CMK (cell line): ENCODE measurements around the gene SLC38A9.

Experiments
- DNase-seq: peaks from one replicate; pipeline ENCODE4 v3.0.0-alpha.2; 2010; ENCODE audit warnings: low read depth

SLC38A9 gene

DNA sequence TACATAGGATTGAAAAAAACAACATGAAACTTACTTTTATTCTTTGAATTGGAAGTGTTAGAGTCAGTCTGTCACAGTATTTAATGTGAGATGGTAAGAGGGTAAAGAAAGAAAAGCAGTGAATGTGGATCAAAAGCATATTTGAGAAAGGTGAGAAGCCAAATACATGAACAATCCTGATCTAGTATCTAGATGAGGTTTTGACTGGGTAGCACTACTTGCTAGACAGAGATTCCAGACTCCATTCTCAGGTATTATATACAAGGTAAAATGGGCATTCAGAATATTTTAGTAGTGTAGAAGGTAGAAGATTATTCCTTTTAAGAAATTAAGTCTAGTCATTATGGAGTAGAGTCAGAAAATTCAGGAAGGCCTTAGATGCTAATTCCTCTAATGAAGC, 62.2 kb downstream of the SLC38A9 start:
- DNase-seq: no peak

DNA sequence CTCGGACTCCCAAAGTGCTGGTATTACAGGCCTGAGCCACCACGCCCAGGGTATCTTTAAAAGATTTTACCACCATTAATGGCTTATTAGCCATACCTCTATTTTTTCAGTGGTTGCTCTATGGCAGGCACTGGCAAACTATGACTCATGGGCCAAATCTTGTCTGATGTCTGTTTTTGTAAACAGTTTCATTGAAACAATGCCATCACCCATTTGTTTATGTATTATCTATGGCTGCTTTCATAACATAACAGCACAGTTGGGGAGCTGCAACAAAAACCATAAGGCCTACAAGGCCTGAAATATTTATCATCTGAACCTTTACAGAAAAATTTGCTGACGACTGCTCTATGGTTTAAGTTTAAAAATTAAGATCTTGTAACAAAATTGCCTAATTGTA, 66.8 kb downstream of the SLC38A9 start:
- no peak for DNase-seq

DNA sequence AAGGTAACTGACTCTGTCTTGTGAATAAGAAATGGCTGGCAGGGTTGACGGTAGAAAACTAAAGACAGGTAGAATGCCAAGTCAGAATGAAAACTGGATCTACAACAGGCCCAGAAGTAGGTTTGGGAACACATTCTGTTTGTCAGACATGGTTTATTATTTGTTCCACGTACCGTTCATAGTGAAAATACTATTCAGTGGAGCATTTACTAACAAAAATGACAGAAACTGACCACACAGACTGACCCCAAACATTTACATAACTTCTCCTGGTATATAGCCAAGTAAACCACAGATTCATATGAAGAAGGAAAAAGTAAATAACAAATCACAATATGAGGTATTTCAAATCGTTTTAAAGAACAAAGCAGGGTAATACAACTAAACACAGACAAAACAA, 73.7 kb downstream of the SLC38A9 start:
- DNase-seq: no peak

DNA sequence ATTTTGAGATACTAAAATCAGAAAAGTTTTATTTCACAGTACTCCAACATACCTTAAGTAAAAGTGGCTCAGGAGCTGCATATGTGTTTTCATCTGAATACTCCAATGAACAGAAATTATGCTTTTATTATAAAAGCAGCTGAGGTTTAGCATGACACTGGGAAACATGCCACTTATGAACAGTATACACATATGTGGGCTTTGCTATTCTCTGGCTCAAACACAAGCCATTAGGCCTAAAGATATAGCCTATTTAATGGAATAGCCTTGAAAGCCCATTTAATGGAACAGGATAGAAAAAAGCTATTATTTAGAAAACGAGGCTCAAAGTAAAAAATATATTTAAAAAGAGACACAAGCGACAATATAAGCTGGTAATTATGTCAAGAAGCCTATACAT, 74.1 kb downstream of the SLC38A9 start:
- no peak for DNase-seq

DNA sequence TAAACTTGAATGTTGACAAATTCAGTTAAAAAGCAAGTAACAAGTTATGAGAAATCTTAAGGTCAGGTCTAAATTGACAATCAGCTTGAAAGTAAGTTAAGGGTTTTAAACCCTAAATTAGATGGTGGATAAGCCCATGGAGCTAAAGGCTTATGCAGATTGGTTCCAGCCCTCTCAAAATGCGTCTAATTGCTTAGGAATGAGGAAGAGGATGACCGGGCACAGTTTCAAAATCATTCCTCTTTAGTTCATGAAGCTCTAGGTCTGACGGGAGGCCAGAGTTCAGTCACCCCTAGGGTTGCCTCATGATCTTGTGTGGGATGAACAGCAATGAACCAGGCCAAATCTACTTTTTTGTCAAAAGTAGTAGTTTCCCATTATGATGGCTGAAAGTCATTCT, 75.4 kb downstream of the SLC38A9 start:
- no peak for DNase-seq

DNA sequence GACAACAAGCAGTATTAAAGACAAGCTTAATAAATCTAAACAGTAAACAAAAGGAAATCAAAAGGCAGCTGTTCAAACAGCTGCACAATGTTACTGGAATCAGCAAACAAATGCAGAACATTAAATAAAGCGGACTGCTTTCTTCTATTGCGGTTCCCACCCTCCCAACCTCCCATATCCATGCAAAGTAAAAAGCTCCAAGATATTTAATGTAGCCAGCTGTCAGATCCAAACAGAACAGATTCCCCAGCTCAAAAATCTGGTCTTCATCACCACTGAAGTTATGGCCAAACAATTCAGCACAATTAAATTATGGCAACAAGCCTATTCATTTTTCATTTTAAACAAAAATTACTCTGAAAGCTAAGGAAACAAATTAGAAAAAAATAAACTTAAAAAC, 75.9 kb downstream of the SLC38A9 start:
- no peak for DNase-seq

DNA sequence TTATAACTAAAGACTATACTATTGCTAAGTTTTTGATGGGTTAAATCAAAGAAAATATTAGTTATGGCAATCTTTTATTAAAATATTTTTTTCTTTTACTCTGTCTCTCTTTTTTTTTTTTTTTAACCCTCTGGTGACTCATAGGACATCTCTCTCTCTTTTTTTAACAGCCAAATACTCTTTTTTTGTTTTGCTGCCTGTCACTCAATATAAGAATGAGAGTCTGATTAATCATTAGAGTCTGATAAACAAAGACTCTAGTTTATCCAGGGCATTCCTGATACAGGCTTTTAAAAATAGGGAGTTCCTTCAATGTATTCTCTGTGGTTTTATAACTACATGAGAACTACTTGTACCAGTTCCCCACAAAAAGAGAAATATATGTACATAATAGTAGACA, 77.3 kb downstream of the SLC38A9 start:
- DNase-seq: no peak

DNA sequence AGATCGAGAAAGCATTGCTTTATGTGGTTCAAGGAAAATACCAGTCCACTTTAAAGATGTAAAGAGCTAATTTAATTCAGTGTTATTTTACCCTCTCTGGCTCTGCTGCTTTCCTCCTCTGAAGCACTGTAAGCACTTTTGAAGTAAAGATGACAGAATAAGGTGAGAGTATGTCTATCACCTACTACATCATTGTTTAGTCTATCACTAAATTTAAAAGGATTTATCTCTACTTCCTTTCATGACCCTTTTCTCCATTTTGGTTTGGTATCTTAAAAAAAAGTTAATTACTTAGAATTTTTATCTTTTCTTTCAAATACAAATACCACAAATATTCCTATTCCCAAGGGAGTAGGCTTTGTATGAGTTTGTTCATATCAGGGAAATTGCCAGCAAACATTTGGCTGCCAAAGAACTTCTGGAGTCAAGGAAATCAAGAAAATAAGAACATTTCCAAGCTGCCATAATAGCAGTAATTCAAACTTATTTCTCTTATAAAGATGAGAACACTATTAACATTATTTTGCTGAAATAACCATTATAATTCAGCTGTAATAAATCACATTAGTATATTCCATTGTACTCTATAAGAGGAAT, 77.8 kb downstream of the SLC38A9 start:
- DNase-seq: no peak

DNA sequence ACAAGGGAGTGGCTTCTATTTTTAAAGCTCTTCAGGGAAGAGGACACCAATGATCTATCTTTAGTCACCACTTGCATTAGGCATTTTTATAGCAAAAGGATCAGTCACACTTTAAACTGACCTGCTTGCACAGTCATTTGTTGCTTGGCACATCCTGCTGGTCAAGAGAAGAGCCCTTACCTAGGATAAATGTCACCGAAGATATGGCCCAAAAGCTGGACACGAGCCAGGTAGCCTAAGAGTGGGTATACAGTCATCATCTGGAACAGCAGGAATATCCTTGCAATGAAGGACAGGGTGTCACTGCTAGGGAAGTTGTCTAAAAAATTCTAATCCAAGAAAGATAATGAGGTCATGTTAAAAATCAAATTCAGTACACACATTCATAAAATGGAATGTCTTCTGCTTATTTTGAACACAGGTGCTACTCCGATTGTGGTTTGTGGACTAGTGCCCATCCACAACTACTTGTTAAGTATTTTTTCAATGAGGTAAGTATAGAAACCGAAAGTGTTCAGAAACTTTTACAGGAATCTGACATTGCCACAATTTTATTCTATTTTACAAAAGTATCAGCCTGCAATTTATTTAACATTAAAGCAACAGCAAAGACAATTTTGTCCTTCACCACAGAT, 78.4 kb downstream of the SLC38A9 start:
- no peak for DNase-seq

DNA sequence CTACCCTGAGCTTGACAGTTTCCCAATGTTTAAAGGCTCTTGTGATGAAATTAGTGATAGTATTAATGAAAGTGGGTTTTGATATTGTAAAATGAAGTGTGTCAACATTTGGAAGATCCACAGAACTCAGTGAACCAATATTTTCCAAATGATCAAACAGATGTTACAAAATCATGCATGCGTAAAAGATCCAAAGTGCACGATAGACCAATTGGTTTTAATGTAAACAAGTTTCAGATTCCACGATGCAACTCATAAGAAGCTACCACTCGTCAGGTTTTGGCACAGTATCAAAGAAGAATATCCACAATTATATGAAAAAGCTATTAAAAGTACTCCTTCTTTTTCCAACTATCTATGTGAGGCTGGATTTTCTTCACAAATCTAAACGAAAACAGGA, 82.3 kb downstream of the SLC38A9 start:
- no peak for DNase-seq

DNA sequence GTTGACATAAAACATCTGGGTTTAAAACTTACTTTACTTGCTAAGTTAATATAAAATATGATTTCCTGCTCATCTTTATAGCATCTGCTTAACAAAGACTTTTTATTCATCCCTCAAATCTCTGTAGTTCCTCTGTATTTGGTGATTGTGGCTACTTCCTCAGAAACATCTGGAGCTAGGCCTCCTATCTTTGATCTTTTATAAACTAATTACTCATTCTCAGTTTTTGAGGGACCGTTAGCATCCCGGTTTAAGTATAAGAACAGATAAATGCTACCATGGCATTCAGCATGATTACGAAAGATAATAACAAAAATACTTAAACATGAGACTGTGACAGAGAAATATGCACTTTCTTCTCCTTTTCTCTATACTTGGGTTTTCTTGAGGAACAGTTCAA, 85.3 kb downstream of the SLC38A9 start:
- no peak for DNase-seq

DNA sequence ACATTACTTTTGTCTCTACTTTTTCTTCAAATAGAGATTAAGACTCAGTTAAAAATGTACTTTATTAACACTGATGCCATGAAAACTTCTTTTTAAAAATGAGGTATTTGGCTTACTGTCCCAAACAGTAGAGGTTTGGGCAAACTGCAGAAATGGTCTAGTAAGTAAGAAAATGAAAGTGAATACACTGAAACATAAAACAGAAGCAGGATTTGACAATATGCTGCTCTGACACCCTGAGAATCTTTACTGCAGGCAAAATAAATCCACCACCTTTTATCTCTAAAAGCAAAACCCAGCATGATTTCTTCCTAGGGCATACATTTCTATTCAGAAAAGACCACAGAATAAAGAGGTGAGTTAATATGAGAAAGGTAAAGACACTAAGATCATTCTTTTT, 86.2 kb downstream of the SLC38A9 start:
- DNase-seq: no peak

DNA sequence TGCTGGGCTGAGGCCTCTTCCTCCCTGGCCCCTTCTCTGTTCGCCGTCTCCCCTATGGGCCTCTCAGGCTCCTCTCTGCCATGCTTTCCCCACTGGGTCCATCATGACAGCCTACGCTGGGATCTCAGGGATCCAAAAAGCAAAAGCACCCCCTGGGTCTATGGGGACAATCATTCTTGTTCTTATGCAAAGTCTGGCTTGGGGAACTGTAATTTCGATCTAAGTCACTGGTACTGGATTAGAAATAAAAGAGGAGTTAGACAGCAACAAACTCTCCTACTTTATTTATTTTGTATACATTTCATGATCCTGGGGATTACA, 86.6 kb downstream of the SLC38A9 start:
- no peak for DNase-seq

DNA sequence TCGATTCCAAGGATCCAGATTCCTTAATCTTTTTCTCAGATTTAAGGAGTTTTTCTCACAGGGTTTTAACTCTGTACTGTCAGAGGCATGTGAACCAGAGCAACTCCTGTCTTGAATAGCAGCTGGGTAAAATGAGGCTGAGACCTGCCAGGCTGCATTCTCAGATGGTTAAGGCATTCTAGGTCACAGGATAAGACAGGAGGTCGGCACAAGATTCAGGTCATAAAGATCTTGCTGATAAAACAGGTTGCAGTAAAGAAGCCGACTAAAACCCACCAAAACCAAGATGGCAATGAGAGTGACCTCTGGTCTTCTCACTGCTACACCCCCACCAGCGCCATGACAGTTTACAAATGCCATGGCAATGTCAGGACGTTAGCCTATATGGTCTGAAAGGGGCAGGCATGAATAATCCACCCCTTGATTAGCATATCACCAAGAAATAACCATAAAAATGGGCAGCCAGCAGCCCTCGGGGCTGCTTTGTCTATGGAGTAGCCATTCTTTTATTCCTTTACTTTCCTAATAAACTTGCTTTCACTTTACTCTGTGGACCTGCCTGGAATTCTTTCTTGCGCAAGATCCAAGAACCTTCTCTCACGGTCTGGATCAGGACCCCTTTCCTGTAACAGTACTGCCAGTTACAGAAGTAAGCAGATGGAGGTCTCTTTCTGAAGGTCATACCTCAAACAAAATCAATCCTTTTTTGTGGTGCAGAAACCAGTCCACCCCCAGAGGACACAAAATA, 87.1 kb downstream of the SLC38A9 start:
- DNase-seq: no peak

DNA sequence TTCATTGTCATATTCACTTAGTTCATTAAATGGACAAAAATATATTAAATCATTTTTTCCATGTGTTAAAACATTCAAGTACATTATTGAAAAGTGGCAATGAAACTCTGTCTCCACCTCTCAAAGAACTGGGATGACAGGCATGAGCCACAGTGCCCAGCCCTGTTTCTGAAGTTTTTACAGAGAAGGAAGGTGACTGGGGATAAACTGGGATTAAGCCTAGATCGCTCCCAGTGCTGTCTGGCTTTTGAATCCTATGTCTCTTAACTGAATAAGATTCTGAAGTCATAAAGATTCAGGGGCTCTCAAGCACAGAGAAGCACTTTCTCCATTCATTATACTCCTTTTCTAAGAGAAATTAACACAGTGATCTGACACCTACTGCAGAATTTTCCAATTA, 88.3 kb downstream of the SLC38A9 start:
- DNase-seq: no peak

DNA sequence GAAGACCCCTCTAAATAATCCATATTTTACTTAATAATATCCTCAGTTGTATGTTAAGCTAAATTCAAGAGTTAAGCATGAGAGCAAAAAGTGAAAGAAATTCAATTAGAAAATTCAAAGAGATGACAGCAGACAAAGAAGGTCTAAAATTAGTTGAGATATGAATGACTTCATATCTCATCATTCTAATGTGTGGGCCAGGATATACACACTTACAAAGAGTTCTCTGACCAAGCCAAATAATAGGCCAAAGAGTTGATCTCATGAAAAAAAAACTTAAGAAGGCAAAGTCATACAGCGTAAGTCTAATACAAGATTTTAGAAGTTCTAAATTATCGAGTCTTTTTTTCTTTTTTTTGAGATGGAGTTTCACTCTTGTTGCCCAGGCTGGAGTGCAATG, 89.7 kb downstream of the SLC38A9 start:
- no peak for DNase-seq

DNA sequence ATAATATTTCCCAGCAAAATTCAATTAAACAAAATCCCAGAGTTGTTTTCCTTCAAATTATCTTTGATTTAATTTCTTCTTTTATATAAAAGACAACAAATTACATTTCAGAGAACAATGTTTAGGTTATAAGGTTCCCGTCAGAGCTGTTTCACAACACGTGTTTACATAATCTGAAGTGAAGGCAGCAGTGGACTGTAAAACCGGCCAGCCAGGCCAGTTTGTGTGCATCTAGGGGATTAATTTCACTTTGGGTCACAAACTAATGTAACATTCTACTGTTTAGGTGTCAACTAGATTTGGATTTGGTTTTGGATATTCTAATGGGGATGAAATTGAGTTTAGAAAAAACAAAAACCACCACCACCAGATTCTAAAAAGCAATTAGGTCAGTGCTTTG, 90.9 kb downstream of the SLC38A9 start:
- DNase-seq: no peak

DNA sequence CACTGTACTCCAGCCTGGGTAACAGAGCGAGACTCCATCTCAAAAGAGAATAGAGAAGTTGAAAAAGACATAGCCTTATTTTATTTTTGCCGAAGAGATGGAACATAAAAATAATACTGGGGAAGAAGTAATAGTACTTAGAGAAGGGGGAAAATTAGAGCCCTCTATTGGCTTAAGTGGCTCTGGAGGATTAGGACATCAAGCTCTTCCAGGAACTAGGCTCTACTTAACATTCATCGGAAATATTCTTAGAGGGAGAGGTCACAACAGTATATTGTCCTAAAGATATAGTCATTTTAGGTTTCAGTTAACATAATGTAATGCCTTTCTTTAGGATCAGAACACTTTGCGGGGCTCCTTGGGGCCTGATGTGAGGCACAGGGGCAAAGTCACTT, 91.4 kb downstream of the SLC38A9 start:
- no peak for DNase-seq

DNA sequence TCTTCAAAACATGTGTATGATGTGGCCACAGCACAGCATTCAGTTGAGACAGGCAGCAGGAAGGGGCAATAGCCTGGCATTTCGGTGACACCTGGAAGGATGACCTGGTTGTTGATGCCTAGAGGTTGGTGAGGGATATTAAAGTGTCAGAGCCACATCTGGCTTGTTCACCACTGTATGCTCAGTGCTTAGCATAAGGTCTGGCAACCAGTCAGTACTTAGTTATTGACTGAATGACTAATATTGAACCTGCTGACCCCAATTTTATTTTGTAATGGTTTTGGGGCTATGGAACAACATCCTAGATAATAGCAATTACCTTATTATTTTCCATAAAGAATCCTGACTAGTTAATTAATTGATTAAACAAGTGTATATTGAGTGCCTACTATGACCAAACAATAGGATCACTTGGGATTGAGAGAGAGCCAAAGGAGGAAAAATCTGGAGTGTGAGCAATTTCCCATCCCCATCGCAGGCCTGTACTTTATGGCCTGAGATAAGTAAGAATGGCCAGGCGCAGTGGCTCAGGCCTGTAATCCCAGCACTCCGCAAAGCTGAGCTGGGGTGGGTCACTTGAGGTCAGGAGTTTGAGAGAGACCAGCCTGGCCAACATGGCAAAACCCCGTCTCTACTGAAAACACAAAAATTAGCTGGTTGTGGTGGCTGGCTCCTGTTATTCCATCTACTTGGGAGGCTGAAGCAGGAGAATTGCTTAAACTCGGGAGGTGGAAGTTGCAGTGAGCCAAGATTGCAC, 91.9 kb downstream of the SLC38A9 start:
- no peak for DNase-seq

DNA sequence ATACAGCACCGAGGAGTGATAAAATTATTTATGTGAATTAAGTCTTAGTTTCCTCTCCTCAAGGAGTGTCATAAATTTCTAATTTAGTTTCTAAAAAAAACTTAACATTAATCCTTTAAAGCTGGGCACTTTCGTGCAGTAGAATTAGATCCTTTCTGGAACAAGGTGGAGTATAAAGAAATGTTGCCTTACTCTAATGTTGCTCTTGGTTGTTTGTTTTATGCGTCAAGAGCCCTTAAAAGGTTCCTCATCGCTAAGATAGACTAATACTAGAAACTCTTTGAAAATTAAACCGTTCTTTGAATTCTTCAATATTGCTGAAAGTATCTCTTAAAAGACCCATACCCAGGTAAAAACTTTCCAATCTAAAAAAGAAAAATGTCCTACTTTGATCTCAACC, 93.8 kb downstream of the SLC38A9 start:
- no peak for DNase-seq

DNA sequence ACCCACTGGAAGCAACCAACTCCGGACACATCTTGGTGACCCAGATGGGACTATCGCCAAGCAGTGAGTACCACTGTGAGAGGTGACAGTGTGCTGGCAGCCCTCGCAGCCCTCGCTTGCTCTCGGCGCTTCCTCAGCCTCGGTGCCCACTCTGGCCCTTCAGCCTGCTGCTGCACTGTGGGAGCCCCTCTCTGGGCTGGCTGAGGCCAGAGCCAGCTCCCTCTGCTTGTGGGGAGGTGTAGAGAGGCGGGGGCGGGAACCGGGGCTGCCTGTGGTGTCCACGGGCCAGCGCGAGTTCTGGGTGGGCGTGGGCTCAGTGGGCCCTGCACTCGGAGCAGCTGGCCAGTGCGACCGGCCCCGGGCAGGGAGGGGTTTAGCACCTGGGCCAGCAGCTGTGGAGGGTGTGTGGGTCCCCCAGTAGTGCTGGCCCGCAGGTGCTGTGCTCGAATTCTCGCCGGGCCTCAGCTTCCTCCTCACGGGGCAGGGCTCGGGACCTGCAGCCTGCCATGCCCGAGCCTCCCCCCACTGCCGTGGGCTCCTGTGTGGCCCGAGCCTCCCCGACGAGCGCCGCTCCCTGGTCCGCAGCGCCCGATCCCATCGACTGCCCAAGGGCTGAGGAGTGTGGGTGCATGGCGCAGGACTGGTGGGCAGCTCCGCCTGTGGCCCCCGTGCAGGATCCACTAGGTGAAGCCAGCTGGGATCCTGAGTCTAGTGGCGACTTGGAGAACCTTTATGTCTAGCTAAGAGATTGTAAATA, 98.8 kb downstream of the SLC38A9 start:
- DNase-seq: no peak

DNA sequence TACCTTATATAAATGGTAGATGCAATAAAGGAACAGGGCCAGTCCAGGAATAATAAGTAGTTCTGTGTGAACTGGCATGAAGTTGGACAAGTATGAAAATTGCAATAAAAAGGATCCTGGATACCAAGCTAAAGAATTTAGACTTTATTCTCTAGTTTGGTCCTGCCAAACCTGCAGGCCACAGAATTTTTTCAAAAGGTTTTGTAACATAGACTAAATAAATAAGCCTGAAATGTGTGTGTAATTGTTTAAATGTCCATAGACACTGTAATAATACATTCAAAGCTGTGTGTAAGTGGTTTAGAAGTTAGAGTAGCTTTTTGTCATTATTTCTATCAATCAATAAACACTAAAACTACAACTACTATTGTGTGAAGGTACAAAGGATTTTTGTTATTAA, 101.6 kb downstream of the SLC38A9 start:
- no peak for DNase-seq
